Measurements from ENCODE around the gene AP5Z1.

The AP5Z1 gene

GRCh38 chr7:4805110-4805983 is 29.9 kb downstream of the AP5Z1 start:
- DNase-seq = no peak

GRCh38 chr7:4805984-4806300 is 30.5 kb downstream of the AP5Z1 start:
- DNase-seq = no peak

- DNase-seq = no peak
Measured at GRCh38 chr7:4806983-4807597, 31.7 kb downstream of the AP5Z1 start.

GRCh38 chr7:4807598-4808016 is 32.2 kb downstream of the AP5Z1 start:
- no peak for DNase-seq

GRCh38 chr7:4808026-4808425 is 32.6 kb downstream of the AP5Z1 start:
- no peak for DNase-seq

- DNase-seq = no peak
Measured at GRCh38 chr7:4808565-4808964, 33.1 kb downstream of the AP5Z1 start.

- no peak for DNase-seq
Measured at GRCh38 chr7:4809091-4809591, 33.7 kb downstream of the AP5Z1 start.

- no peak for DNase-seq
Measured at GRCh38 chr7:4809666-4810065, 34.2 kb downstream of the AP5Z1 start.

GRCh38 chr7:4814433-4814832 is 39.0 kb downstream of the AP5Z1 start:
- no peak for DNase-seq

GRCh38 chr7:4815121-4815520 is 39.7 kb downstream of the AP5Z1 start:
- no peak for DNase-seq

GRCh38 chr7:4815609-4816418 is 40.4 kb downstream of the AP5Z1 start:
- no peak for DNase-seq

- DNase-seq = no peak
Measured at GRCh38 chr7:4816419-4817080, 41.1 kb downstream of the AP5Z1 start.

GRCh38 chr7:4817178-4817901 is 41.9 kb downstream of the AP5Z1 start:
- no peak for DNase-seq

GRCh38 chr7:4818000-4818794 is 42.8 kb downstream of the AP5Z1 start:
- DNase-seq = no peak

GRCh38 chr7:4819560-4820404 is 44.4 kb downstream of the AP5Z1 start:
- DNase-seq = no peak

- DNase-seq = no peak
Measured at GRCh38 chr7:4820405-4820966, 45.1 kb downstream of the AP5Z1 start.

GRCh38 chr7:4820967-4821471 is 45.6 kb downstream of the AP5Z1 start:
- DNase-seq = no peak

- no peak for DNase-seq
Measured at GRCh38 chr7:4822677-4823076, 47.3 kb downstream of the AP5Z1 start.

GRCh38 chr7:4823441-4824119 is 48.2 kb downstream of the AP5Z1 start:
- DNase-seq = no peak

All from NCI-H524 treated with DMSO at 0.1 percent for 48 hours (cell line).